Esophagus squamous epithelium (tissue), 5 donors: ENCODE results near the gene PDE10A. TPM values are rescaled to one million over a fixed set of nuclear protein-coding genes. Genes with fewer than 3 reads are reported as not detected.
"Not testable (repeated sequence)": the region's sequence is repeated elsewhere in the genome, so short reads cannot be mapped to it uniquely, and the experiment has no call there.

Experiments used
- DNase-seq: peaks from one replicate; lab custom pipeline; 2025; lab: John Stamatoyannopoulos, UW
- H3K27ac ChIP-seq, 4 donors: fragments of 200-600 bp; sonication (generic); one replicate each; pipeline ENCODE4 v1.5.1; 2016 to 2019; ENCODE audit warnings: mild to moderate bottlenecking in 1 of 4
- H3K27me3 ChIP-seq, 4 donors: fragments of 200-600 bp; sonication (generic); 1 replicate in 3 of 4; 2 replicates in 1 of 4; pipeline versions ENCODE4 v1.5.1 to v1.6.0; 2017 to 2021; ENCODE audit warnings: antibody characterized with exemption in 1 of 4
- H3K36me3 ChIP-seq, 3 donors: fragments of 200-600 bp; sonication (generic); one replicate each; pipeline ENCODE4 v1.5.1; 2016 to 2019
- H3K4me1 ChIP-seq, 3 donors: fragments of 200-600 bp; sonication (generic); one replicate each; pipeline ENCODE4 v1.5.1; 2017 to 2019
- H3K4me3 ChIP-seq, 4 donors: fragments of 200-600 bp; sonication (generic); 1 replicate in 3 of 4; 2 replicates in 1 of 4; pipeline ENCODE4 v1.5.1; 2016 to 2019; ENCODE audit warnings: mild to moderate bottlenecking in 2 of 4, moderate library complexity in 1 of 4
- H3K9me3 ChIP-seq, 3 donors: fragments of 200-600 bp; sonication (generic); one replicate each; pipeline ENCODE4 v1.5.1; 2016 to 2019
- CTCF ChIP-seq, 6 experiments: fragments of 450-650 bp in 4 of 6; fragments of 200-600 bp in 2 of 6; sonication (generic) in 2 of 6; IDR thresholded peaks; one replicate each; pipeline ENCODE4 v1.5.1; 2016 to 2019; ENCODE audit warnings: antibody characterized with exemption in 6 of 6, mild to moderate bottlenecking in 4 of 6, moderate library complexity in 4 of 6
- POLR2A ChIP-seq, 4 donors: fragments of 450-650 bp; IDR thresholded peaks; one replicate each; pipeline ENCODE4 v1.6.1; 2017; ENCODE audit warnings: antibody characterized with exemption in 4 of 4, mild to moderate bottlenecking in 4 of 4, moderate library complexity in 3 of 4
- WGBS, 2 donors: methylation state at CpG; one replicate each; pipeline ENCODE4 v1.1.5; 2018; 5-methylcytosine and 5-hydroxymethylcytosine counted together
- intact Hi-C: fragments of 100-400 bp; cut with DNase I; formaldehyde crosslinking; loops from one replicate; pipeline ENCODE4 v1.15.0; 2022
- total RNA-seq, 4 donors: library from RNA; depleted of rRNA; stranded (reverse); fragments of >200 nt; gene quantifications; one replicate each; pipeline ENCODE4 v1.1.0, GENCODE V29; 2016
- donor health status: DM: yes; HTN: yes; CAD: no.

PDE10A gene
- total RNA-seq, 4 donors from 2014 or later, result 0.27 to 3.1 (median 1.4) TPM

GRCh38 chr6:165468340-165469235, 194.5 kb downstream of the PDE10A start:
- WGBS, 2 donors, result 87 to 92% methylated on average over 9 of the region's 9 CpGs
- Histone ChIP-seq H3K4me3 (no peak overlapping the region), H3K9me3 (peaks cover 0 to 6% (median 0%) of the 10 kb centered on the region in 3 donors), H3K36me3 (no peaks in the 10 kb centered on the region), H3K4me1 (no peaks in the 10 kb centered on the region), H3K27me3 (no peaks in the 10 kb centered on the region), H3K27ac (no peak overlapping the region)
- no peak for TF ChIP-seq POLR2A (IDR thresholded peaks at IDR 0.05)
- TF ChIP-seq CTCF (IDR thresholded peaks at IDR 0.05), result no peak
- no peak for DNase-seq
- intact Hi-C loops, result no loop called here

GRCh38 chr6:165463499-165463898, 199.5 kb downstream of the PDE10A start:
- WGBS, 2 donors, result 91 to 93% methylated on average over 6 of the region's 6 CpGs
- H3K4me3 ChIP-seq, H3K4me1 ChIP-seq, H3K27ac ChIP-seq, DNase-seq, intact Hi-C loops, H3K27me3 ChIP-seq, H3K36me3 ChIP-seq: not testable (repeated sequence)
- H3K9me3 ChIP-seq, result peaks cover 0 to 11% (median 6%) of the 10 kb centered on the region in 3 donors

GRCh38 chr6:165459605-165460301, 203.3 kb downstream of the PDE10A start:
- 46 to 53% methylated on average over 12 of the region's 12 CpGs for WGBS, 2 donors
- H3K27me3 ChIP-seq, intact Hi-C loops, H3K4me3 ChIP-seq, DNase-seq, H3K36me3 ChIP-seq, H3K27ac ChIP-seq, H3K4me1 ChIP-seq: not testable (repeated sequence)
- H3K9me3 ChIP-seq, result peaks cover 0 to 11% (median 6%) of the 10 kb centered on the region in 3 donors

GRCh38 chr6:165458134-165458533, 204.9 kb downstream of the PDE10A start:
- intact Hi-C loops, result no loop called here
- Histone ChIP-seq H3K9me3 (peaks cover 0 to 3% (median under 1%) of the 10 kb centered on the region in 3 donors), H3K27ac (no peak overlapping the region), H3K4me3 (no peak overlapping the region), H3K27me3 (no peaks in the 10 kb centered on the region), H3K36me3 (no peaks in the 10 kb centered on the region), H3K4me1 (no peaks in the 10 kb centered on the region)
- no peak for DNase-seq
- WGBS, 2 donors, result 67 to 79% methylated on average over 6 of the region's 6 CpGs
- no peak for TF ChIP-seq CTCF (IDR thresholded peaks at IDR 0.05)
- no peak for TF ChIP-seq POLR2A (IDR thresholded peaks at IDR 0.05)

- WGBS, 2 donors, result 14 to 30% methylated on average over 3 of the region's 3 CpGs
- Histone ChIP-seq H3K27me3 (no peaks in the 10 kb centered on the region), H3K36me3 (no peaks in the 10 kb centered on the region), H3K4me3 (no peak overlapping the region), H3K27ac (no peak overlapping the region), H3K4me1 (no peaks in the 10 kb centered on the region), H3K9me3 (no peaks in the 10 kb centered on the region)
- intact Hi-C loops, result no loop called here
- TF ChIP-seq CTCF (IDR thresholded peaks at IDR 0.05), result no peak
- no peak for TF ChIP-seq POLR2A (IDR thresholded peaks at IDR 0.05)
- no peak for DNase-seq
Observed at GRCh38 chr6:165456286-165456685, 206.8 kb downstream of the PDE10A start.

GRCh38 chr6:165455488-165455887, 207.6 kb downstream of the PDE10A start:
- WGBS, 2 donors, result 72 to 80% methylated on average over 3 of the region's 3 CpGs
- TF ChIP-seq POLR2A (IDR thresholded peaks at IDR 0.05) (no peak), CTCF (IDR thresholded peaks at IDR 0.05) (no peak)
- intact Hi-C loops, result no loop called here

More at GRCh38 chr6:165455488-165455887, 207.6 kb downstream of the PDE10A start:
- Histone ChIP-seq H3K4me3 (no peak overlapping the region), H3K27me3 (no peaks in the 10 kb centered on the region), H3K4me1 (no peaks in the 10 kb centered on the region), H3K36me3 (no peaks in the 10 kb centered on the region), H3K9me3 (no peaks in the 10 kb centered on the region), H3K27ac (no peak overlapping the region)
- no peak for DNase-seq
